Lower leg skin (tissue), 3 donors: ENCODE data around the gene ADGRA3.

Experiments
- POLR2A ChIP-seq, 2 donors: fragments of 450-650 bp; IDR thresholded peaks; one replicate each; pipeline ENCODE4 v1.6.1; 2016 to 2017; ENCODE audit warnings: antibody characterized with exemption in 2 of 2, mild to moderate bottlenecking in 1 of 2, moderate library complexity in 1 of 2
- TF ChIP-seq, protein P1 (sequence below), 3 donors: fragments of 450-650 bp; IDR thresholded peaks; one replicate each; pipeline ENCODE4 v1.5.1; 2016; ENCODE audit warnings: antibody characterized with exemption in 3 of 3, mild to moderate bottlenecking in 3 of 3, moderate library complexity in 2 of 3

- TF ChIP-seq, protein P1, sequence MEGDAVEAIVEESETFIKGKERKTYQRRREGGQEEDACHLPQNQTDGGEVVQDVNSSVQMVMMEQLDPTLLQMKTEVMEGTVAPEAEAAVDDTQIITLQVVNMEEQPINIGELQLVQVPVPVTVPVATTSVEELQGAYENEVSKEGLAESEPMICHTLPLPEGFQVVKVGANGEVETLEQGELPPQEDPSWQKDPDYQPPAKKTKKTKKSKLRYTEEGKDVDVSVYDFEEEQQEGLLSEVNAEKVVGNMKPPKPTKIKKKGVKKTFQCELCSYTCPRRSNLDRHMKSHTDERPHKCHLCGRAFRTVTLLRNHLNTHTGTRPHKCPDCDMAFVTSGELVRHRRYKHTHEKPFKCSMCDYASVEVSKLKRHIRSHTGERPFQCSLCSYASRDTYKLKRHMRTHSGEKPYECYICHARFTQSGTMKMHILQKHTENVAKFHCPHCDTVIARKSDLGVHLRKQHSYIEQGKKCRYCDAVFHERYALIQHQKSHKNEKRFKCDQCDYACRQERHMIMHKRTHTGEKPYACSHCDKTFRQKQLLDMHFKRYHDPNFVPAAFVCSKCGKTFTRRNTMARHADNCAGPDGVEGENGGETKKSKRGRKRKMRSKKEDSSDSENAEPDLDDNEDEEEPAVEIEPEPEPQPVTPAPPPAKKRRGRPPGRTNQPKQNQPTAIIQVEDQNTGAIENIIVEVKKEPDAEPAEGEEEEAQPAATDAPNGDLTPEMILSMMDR (IDR thresholded peaks at IDR 0.05): no peak
- TF ChIP-seq POLR2A (IDR thresholded peaks at IDR 0.05): no peak
These were observed 35.1 kb downstream of the ADGRA3 start for GRCh38 chr4:22480675-22481327.
